Hepatic stellate cell (primary cell): Measurements from ENCODE around the gene PIF1.

Source experiments
- DNase-seq: peaks from one replicate; pipeline ENCODE4 v3.0.0; 2011; ENCODE audit warnings: low spot score

The PIF1 gene, protein sequence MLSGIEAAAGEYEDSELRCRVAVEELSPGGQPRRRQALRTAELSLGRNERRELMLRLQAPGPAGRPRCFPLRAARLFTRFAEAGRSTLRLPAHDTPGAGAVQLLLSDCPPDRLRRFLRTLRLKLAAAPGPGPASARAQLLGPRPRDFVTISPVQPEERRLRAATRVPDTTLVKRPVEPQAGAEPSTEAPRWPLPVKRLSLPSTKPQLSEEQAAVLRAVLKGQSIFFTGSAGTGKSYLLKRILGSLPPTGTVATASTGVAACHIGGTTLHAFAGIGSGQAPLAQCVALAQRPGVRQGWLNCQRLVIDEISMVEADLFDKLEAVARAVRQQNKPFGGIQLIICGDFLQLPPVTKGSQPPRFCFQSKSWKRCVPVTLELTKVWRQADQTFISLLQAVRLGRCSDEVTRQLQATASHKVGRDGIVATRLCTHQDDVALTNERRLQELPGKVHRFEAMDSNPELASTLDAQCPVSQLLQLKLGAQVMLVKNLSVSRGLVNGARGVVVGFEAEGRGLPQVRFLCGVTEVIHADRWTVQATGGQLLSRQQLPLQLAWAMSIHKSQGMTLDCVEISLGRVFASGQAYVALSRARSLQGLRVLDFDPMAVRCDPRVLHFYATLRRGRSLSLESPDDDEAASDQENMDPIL

DNA sequence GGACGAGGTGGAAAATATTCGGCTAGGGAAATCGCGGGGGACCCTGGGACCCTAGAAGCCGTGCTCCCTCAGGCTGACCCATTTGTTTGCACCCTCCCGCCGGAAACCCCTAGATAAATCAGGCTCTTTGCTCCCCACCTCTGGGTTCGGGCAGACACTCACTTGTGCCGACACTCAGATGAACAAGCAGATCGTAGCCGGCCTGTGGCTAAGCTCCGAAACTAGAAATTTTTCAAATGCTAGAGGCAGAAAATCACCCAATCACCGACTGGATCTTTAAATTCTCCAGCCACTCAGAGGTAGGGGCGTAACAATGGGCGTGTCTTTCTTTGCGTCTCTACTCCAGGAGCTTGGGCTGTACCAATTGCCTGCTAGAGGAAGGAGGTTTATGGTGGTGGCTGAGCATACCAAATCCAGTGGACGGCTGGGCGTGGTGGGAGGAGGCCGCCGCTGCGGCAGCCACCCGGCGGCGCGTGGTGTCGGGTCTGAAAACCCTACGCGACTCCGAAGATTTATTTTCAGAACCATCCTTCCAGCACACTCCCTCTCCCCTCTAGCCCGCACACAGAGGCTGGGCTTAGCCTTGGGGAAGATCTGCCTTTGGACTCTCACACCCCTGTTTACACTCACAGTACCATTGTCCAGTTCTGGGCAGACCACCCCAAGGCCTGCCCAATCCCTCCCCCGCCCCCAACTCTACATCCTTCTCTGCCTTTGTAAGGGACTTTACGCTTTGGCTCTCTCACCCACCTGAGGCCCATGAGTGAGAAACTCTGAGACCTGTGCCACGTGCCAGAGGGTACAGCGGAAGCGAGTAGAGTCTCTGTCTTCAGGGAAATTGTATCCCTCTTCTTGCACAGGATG lies at the start of gene PIF1:
Gene PIF1 (minus strand): TSS at position 217 of the 864 bp plus-strand sequence. CDS start 1,312 bp downstream, outside the sequence.
- peak; percentile 96 for DNase-seq

- DNase-seq, result no peak
Measured at GRCh38 chr15:64870353-64870752, 44.9 kb upstream of the PIF1 start.

- DNase-seq, result no peak
Measured at GRCh38 chr15:64869501-64869900, 44.1 kb upstream of the PIF1 start.

GRCh38 chr15:64865998-64866520 lies 40.6 kb upstream of the PIF1 start:
- peak; percentile 60 for DNase-seq

DNA sequence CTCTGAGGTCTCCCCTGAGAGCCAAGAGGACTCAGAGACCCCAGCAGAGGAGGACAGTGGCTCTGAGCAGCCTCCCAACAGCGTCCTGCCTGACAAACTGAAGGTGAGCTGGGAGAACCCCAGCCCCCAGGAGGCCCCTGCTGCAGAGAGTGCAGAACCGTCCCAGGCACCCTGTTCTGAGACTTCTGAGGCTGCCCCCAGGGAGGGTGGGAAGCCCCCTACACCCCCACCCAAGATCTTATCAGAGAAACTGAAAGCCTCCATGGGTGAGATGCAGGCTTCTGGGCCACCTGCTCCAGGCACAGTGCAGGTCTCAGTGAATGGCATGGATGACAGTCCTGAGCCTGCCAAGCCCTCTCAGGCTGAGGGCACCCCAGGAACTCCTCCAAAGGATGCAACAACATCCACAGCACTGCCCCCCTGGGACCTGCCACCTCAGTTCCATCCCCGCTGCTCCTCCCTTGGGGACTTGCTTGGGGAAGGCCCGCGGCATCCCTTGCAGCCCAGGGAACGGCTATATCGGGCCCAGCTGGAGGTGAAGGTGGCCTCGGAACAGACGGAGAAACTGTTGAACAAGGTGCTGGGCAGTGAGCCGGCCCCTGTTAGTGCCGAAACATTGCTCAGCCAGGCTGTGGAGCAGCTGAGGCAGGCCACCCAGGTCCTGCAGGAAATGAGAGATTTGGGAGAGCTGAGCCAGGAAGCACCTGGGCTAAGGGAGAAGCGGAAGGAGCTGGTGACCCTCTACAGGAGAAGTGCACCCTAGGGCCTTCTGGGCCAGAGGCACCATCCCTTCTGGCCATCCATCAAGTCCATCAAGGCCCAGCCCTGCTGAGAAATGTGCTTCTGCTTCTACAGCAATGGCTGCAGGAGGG lies 39.9 kb upstream of the PIF1 start:
- DNase-seq, result no peak

- DNase-seq, result no peak
Measured at GRCh38 chr15:64864068-64864467, 38.6 kb upstream of the PIF1 start.

DNA sequence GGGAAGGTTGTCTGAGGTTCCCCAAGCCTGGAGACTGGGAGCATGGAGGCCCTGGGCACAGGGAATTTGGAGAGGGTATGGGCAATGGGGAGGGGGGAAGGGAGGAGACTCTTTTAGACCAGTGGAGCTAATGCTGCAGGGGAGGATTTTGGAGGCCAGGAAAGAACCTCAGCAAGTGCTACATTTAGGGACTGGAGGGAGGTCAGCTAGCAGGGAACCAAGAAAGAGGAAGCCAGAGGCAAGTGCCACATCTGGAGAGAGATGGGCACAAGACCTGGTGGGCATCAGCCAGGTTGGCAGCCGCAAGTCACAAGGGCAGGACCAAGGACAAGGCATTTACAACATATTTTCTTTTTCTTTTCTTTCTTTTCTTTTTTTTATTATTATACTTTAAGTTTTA lies 37.0 kb upstream of the PIF1 start:
- DNase-seq, result no peak

DNA sequence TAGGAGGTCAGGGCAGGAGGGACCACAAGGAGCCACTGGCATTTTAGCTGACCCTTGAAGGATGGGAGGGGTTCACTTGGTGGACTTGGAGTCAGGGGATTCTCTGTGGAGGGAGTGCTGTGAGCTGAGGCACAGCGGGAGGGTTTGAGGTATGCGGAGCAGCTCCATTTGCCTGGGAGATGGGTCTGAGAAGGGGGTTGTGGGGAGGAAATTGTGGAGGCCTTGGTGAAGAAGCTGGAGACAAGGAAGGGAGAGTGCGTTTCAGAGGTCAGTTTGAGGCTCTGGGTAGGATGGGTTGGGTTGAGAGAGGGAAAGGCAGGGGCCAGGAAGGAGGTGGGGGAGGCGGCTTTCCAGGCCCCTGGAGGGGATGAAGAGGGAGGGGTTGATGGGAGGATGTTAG lies 36.5 kb upstream of the PIF1 start:
- no peak for DNase-seq

DNA sequence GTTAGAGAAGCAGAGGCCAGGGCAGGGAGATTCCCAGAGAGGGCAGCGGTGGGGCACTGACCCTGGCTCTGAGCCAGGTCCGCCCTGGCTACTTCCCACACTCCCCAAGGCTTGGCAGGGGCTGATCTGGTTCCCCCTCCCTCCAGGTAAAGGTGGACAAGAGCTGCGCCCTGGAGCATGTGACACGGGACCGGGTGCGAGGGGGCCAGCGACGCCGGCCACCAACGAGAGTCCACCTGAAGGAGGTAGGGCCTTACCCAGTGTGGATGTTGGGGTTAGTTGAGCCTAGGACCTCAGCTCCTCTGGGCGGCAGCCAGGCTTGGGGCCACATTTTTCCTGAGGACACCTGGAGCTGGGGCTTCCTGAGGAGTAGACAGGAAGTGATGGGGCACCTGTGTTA lies 35.9 kb upstream of the PIF1 start:
- no peak for DNase-seq

GRCh38 chr15:64859226-64859625 lies 33.8 kb upstream of the PIF1 start:
- no peak for DNase-seq

DNA sequence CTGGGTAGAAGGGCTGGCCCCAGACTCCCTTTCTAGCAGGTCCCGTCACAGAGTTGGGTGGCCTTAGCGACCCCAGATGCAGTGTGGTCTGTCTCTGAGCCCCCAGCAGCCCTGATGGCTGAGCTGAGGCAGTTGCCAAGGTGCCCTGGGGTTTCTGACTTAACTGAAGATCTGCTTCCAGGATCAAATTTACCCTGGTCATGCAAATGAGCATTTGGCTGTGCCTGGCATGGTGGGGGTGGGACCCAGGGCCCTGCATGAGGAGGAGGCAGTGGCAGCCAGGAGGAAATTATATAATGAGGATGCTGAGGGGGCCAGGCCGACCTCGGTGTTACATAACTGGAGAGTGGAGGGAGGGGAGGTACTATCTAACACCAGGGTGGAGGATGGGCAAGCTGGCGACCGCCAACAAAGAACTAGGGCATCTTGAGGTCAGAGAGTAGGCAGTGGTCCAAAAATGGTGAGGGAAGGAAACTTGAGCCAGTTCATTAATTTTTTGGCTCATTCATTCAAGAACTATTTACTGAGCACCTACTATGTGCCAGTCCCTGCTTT lies 32.7 kb upstream of the PIF1 start:
- DNase-seq, result no peak

DNA sequence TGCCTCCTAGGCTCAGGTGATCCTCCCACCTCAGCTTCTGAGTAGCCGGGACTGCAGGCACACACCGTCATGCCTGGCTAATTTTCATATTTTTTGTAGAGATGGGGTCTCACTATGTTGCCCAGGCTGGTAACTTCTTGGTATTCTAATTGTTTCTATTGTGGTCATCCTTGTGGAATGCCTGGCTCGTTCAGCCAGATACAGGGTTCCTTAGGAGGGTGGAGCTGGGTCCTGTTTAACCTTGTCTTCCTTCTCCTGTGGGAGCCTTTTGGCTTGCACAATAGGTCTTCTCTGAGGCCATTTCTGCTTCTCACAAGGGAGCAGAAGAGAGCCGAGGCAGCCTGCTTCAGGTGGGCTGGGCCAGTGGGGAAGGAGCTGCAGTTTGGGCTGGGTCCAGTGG lies 32.0 kb upstream of the PIF1 start:
- peak; percentile 65 for DNase-seq

DNA sequence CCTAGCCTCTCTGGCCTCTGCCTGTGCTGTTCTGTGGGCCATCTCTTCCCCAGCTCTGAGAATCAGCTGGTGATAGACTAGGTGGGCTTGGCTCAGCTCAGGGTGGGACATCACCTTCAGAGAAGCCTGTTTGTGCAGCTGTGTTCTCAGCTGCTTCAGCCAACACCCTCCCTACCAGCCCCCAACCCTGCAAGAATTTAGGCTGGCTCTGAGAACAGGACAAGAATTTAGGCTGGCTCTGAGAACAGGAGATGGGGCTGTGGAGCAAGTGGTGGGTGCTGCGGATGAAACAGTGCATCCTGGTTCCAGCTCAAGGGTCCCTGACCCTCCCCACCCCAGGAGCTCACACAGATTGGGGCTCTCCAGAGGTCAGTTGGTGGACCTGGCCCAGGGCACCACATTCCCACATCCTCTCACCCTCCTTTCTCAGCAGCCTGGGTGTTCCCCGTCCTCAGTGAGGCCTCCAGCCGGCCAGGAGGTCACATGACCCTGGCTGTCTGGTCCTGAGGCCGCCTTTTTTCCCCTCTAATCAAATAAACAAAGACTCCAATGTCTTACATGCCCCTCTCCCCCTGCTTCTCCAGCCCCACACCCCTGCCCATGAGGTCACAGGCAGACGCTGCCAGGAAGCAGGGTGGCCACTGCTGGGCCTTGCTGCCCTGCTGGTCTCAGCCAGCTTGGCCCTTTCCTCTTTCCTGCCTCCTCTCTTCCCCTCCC lies 31.1 kb upstream of the PIF1 start:
- DNase-seq, result peak; percentile 72

- no peak for DNase-seq
Measured at GRCh38 chr15:64855205-64855975, 29.9 kb upstream of the PIF1 start.

DNA sequence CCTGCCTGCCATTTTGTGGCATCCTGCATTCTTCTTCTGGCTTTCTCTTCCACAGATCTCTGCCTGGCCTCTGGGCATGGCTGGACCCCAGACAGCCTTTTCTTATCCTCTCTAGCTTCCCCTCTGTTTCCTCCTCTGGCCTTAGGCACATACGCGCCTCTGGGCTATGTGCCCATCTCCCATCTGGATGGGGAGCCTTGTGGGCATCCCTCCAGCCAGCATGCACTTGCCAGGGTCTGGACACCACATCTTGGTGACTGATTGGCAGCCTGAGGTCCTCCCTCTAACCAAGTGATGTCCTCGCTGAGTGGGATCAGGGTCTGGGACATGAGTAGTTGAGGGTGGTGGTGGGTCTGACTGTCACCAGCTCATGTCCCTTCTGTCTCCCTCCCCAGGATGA lies 29.1 kb upstream of the PIF1 start:
- no peak for DNase-seq

GRCh38 chr15:64854041-64854440 lies 28.6 kb upstream of the PIF1 start:
- DNase-seq, result no peak

GRCh38 chr15:64851503-64851840 lies 26.0 kb upstream of the PIF1 start:
- DNase-seq, result peak; percentile 79

GRCh38 chr15:64850778-64851502 lies 25.5 kb upstream of the PIF1 start:
- no peak for DNase-seq
